Measurements from ENCODE around the gene BSN. TPM values are rescaled to one million over a fixed set of nuclear protein-coding genes. Genes with fewer than 3 reads are reported as not detected.

Gene BSN
- total RNA-seq = 0.14 and 0.22 TPM in 2 replicates

GRCh38 chr3:49553692-49554632 lies at the start of gene BSN:
Gene BSN, plus strand, starts transcription at chr3:49554477. Its CDS starts 126 bp downstream, at chr3:49554603.

GRCh38 chr3:49673715-49674496 lies 119.6 kb downstream of the BSN start, which contains the start of gene APEH:
Gene APEH, plus strand, starts transcription at chr3:49674351. Its CDS starts 51 bp downstream, at chr3:49674402.

GRCh38 chr3:49689046-49689907 lies 135.0 kb downstream of the BSN start, which contains the start of the genes MST1 and RNF123:
Gene MST1, minus strand, starts transcription at chr3:49689474. Its CDS starts 783 bp downstream, at chr3:49688691.
Gene RNF123, plus strand, starts transcription at chr3:49689557. Its CDS starts 1,609 bp downstream, at chr3:49691166.

GRCh38 chr3:49719214-49719884 lies 165.1 kb downstream of the BSN start, which contains the start of gene AMIGO3:
Gene AMIGO3, minus strand, starts transcription at chr3:49719684. Its CDS starts 219 bp downstream, at chr3:49719465.

Small RNA genes within 50 kb of the gene (small RNA-seq; reads per million reads assigned to genes)
- gene AMIGO3 (ENCODE audit: low replicate concordance) = not detected

Other genes with a start within 250 kb of the BSN start
- 20.8 and 26.9 TPM in 2 replicates for gene USP4, start 214.4 kb upstream of the BSN start, total RNA-seq
- 136 and 298 TPM in 2 replicates for gene GPX1, start 196.1 kb upstream of the BSN start, total RNA-seq
- 748 and 795 TPM in 2 replicates for gene RHOA, start 142.5 kb upstream of the BSN start, total RNA-seq
- 19.7 and 27.3 TPM in 2 replicates for gene TCTA, start 142.1 kb upstream of the BSN start, total RNA-seq
- gene AMT, start 132.0 kb upstream of the BSN start, total RNA-seq = 0.29 and 1.1 TPM in 2 replicates
- gene NICN1, start 125.2 kb upstream of the BSN start, total RNA-seq = 5.7 and 6.6 TPM in 2 replicates
- gene DAG1, start 84.2 kb upstream of the BSN start, total RNA-seq = 62.4 and 126 TPM in 2 replicates
- 102 and 155 TPM in 2 replicates for gene APEH, start 119.9 kb downstream of the BSN start, total RNA-seq
- 5.7 and 5.9 TPM in 2 replicates for gene MST1, start 135.0 kb downstream of the BSN start, total RNA-seq
- 34.8 and 39.7 TPM in 2 replicates for gene RNF123, start 135.1 kb downstream of the BSN start, total RNA-seq
- gene AMIGO3, start 165.2 kb downstream of the BSN start, total RNA-seq = 2.1 and 2.4 TPM in 2 replicates
- gene GMPPB, start 169.5 kb downstream of the BSN start, total RNA-seq = 63.6 and 132 TPM in 2 replicates
- gene IP6K1, start 232.1 kb downstream of the BSN start, total RNA-seq = 50.3 and 52.1 TPM in 2 replicates
- gene CDHR4, start 245.4 kb downstream of the BSN start, total RNA-seq = not detected in 2 replicates
- gene INKA1, start 248.8 kb downstream of the BSN start, total RNA-seq = 4.4 and 4.6 TPM in 2 replicates